ENCODE measurements around the gene ASL. TPM values are rescaled to one million over a fixed set of nuclear protein-coding genes. Genes with fewer than 3 reads are reported as not detected.
"Not testable (repeated sequence)": the region's sequence is repeated elsewhere in the genome, so short reads cannot be mapped to it uniquely, and the experiment has no call there.

ASL gene
- polyA plus RNA-seq, 3 donors: 29.7 to 51.6 (median 35.9) TPM

DNA sequence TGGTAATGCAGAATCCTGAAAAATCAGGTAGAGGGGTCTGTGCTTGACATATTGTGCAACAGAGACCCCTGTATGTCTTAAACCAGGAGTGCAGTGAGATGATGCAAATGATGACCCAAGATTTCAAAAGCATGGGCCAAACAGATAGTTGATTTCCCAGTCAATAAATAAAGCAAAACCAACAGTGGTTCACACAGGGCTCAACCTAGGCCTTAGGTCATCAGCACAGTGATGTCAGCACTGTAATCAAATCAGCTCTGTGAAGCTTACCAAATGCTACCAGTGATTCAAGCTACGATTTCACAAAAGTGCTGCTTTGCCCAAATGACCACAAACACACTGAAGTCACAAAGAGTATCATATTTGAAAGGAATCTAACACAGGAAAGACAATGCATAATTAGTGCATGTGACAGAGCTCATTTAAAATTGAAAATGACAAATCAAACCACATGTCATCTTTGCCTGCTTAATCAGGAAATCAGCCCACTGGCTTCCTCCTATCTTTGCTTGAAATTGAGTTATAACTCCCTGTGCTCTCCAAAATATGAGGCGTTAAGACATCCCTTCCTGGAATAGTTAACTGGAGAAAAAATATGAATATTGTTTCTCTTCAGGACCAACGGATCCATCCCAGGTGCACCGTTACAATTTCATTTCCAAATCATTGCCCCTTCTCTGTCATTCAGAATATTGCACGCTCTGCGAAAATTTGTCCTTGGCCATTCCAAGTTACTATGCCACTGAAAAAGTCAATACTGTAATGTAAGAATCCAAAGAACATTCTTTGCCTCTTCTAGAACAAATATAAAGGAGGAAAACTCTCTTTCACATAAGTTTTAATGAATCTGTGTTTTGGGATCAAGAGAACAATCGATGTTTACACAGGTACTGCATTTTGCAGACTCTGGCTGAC is 41.9 kb upstream of the ASL start:
- Histone ChIP-seq H3K4me2 (replicated peaks; ENCODE audit: extremely low read depth, low read length, poor library complexity, severe bottlenecking) (no peak overlapping the region), H3K79me2 (ENCODE audit: insufficient read depth, low read length) (no peaks in the 10 kb centered on the region), H3K9me3 (replicated peaks in 1 of 2; ENCODE audit: control insufficient read depth in 1 of 2, insufficient read depth in 1 of 2, low read length in 2 of 2) (no peaks in the 10 kb centered on the region), H3K4me3 (replicated peaks in 1 of 3; ENCODE audit: low read depth in 2 of 3, low read length in 3 of 3) (no peak overlapping the region), H2AFZ (ENCODE audit: insufficient read depth, low read depth, low read length, poor library complexity, severe bottlenecking) (no peak overlapping the region), H4K20me1 (ENCODE audit: insufficient read depth, low read length) (no peaks in the 10 kb centered on the region), H3K27me3 (ENCODE audit: control insufficient read depth in 2 of 2, insufficient read depth in 2 of 2, low read length in 2 of 2) (no peaks in the 10 kb centered on the region), H3K27ac (ENCODE audit: low read depth in 1 of 2, low read length in 2 of 2) (no peak overlapping the region), H3K36me3 (replicated peaks in 1 of 2; ENCODE audit: control insufficient read depth in 1 of 2, insufficient read depth in 2 of 2, low read length in 2 of 2) (no peaks in the 10 kb centered on the region), H3K4me1 (ENCODE audit: control insufficient read depth in 1 of 2, insufficient read depth in 2 of 2, low read length in 2 of 2) (no peaks in the 10 kb centered on the region), H3K9ac (ENCODE audit: insufficient read depth, low read length, poor library complexity, severe bottlenecking) (no peak overlapping the region)
- no CpG with 5 or more reads among the region's 7 CpGs for WGBS (ENCODE audit: insufficient coverage)
- intact Hi-C loops (cut with micrococcal nuclease): no loop called here
- H3K4me3 Mint-ChIP-seq: no peak overlapping the region
- TF ChIP-seq, protein P1, sequence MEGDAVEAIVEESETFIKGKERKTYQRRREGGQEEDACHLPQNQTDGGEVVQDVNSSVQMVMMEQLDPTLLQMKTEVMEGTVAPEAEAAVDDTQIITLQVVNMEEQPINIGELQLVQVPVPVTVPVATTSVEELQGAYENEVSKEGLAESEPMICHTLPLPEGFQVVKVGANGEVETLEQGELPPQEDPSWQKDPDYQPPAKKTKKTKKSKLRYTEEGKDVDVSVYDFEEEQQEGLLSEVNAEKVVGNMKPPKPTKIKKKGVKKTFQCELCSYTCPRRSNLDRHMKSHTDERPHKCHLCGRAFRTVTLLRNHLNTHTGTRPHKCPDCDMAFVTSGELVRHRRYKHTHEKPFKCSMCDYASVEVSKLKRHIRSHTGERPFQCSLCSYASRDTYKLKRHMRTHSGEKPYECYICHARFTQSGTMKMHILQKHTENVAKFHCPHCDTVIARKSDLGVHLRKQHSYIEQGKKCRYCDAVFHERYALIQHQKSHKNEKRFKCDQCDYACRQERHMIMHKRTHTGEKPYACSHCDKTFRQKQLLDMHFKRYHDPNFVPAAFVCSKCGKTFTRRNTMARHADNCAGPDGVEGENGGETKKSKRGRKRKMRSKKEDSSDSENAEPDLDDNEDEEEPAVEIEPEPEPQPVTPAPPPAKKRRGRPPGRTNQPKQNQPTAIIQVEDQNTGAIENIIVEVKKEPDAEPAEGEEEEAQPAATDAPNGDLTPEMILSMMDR (IDR thresholded peaks at IDR 0.05): no peak
- H3K27me3 Mint-ChIP-seq (ENCODE audit: low read depth in 3 of 3): peaks cover 1 to 2% (median 2%) of the 10 kb centered on the region in 3 donors
- no peaks in the 10 kb centered on the region for H3K36me3 Mint-ChIP-seq
- no peak for DNase-seq
- no peak overlapping the region for H3K27ac Mint-ChIP-seq
- H3K4me1 Mint-ChIP-seq: no peaks in the 10 kb centered on the region
- no peaks in the 10 kb centered on the region for H3K9me3 Mint-ChIP-seq

DNA sequence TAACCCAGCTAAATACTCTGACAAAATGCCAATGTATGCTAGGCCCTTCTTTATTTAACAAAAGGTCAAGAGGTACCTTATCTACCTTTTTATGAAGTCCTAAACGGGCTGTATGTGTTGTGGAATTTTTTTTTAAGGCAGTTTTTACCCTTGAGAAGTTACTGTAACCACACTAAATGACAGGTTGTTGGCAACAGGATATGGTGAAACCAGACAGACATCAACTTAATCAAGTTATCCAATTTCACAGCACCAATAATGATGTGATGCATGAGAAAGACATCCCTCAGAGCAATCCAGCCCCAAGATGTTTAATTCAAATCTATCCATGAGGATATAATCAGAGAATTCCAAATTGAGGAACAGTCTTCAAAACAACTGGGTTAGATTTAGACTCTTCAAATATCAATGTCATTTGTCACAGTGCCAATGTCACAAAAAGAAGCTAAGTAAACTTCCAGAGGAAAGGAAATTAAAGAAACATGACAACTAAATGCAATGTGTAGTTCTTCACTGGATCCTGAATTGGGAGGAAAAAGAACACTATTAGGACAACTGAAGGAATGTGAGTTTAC is 41.1 kb upstream of the ASL start:
- H3K36me3 Mint-ChIP-seq; DNase-seq; H3K79me2 ChIP-seq (ENCODE audit: insufficient read depth, low read length); H3K9me3 ChIP-seq (replicated peaks in 1 of 2; ENCODE audit: control insufficient read depth in 1 of 2, insufficient read depth in 1 of 2, low read length in 2 of 2); H3K4me3 ChIP-seq (replicated peaks in 1 of 3; ENCODE audit: low read depth in 2 of 3, low read length in 3 of 3); H3K4me2 ChIP-seq (replicated peaks; ENCODE audit: extremely low read depth, low read length, poor library complexity, severe bottlenecking); H3K27me3 Mint-ChIP-seq (ENCODE audit: low read depth in 3 of 3); H3K27ac ChIP-seq (ENCODE audit: low read depth in 1 of 2, low read length in 2 of 2); H3K27me3 ChIP-seq (ENCODE audit: control insufficient read depth in 2 of 2, insufficient read depth in 2 of 2, low read length in 2 of 2); intact Hi-C loops (cut with micrococcal nuclease); H3K9ac ChIP-seq (ENCODE audit: insufficient read depth, low read length, poor library complexity, severe bottlenecking); H3K9me3 Mint-ChIP-seq; H3K36me3 ChIP-seq (replicated peaks in 1 of 2; ENCODE audit: control insufficient read depth in 1 of 2, insufficient read depth in 2 of 2, low read length in 2 of 2); H3K4me1 Mint-ChIP-seq; H3K4me3 Mint-ChIP-seq; H3K4me1 ChIP-seq (ENCODE audit: control insufficient read depth in 1 of 2, insufficient read depth in 2 of 2, low read length in 2 of 2); H4K20me1 ChIP-seq (ENCODE audit: insufficient read depth, low read length); H2AFZ ChIP-seq (ENCODE audit: insufficient read depth, low read depth, low read length, poor library complexity, severe bottlenecking); H3K27ac Mint-ChIP-seq: not testable (repeated sequence)
- WGBS (ENCODE audit: insufficient coverage): no CpG with 5 or more reads among the region's 1 CpG
